ENCODE data around the gene TENM3.

Gene TENM3

GRCh38 chr4:182704077-182704476, 460.9 kb downstream of the TENM3 start:
- DNase-seq = no peak

DNA sequence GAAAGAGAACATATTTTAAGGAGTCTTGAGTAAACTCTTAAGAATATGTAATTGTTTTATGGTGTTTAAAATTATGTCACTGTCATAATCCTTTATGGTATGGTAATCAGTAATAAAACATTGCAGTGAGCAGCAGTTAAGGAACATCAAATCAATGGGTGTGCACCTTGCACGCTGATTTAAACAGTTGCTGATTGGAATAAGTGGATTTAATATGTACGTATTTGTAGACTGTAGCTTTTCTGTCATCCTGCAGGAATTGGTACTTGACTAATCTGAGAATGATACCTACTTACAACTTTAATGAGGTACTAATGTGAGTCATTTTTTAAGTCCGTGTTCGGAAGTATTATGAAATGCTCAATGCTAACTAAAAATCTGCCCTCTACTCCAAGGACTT, 461.7 kb downstream of the TENM3 start:
- DNase-seq = no peak

DNA sequence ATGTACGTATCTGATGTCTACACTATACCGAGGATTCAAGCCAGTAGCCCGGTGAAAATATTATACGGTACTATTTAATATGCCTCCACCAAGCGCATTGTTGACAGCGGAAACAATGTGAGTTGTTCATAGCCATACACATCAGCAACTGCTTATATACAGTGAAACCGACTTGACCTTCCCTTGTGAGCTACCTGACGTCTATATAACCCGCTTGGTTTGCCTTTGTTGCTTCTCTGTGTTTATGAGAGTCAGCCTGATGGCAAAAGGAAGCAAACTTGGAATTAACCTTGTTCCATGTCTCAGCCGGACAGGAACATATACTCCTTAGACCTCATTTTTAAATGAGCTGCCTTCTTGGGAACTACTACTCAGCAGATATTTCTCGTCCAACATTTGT, 462.2 kb downstream of the TENM3 start:
- DNase-seq = no peak

GRCh38 chr4:182711211-182711610, 468.0 kb downstream of the TENM3 start:
- no peak for DNase-seq

GRCh38 chr4:182715548-182715947, 472.3 kb downstream of the TENM3 start:
- no peak for DNase-seq

DNA sequence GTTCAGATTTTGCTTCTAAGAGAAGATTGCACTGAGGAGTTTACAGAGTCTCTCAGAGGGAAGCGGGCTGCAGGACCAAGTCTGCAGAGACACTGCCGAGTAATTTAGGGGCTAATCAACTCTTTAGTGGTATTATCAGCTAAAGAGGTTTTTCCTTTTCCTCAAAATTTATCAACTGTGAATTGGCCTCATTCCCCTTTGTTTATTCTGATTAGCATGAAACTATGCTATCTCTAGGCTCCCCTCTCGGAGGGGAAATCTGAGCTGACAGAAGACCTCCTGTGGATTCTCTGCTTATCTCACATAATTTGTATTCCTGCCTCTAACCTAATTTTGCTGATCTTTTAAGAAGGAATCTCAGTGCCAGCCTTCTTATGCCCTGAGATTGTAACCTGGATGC, 473.0 kb downstream of the TENM3 start:
- no peak for DNase-seq

- DNase-seq = no peak
Observed at GRCh38 chr4:182717788-182718583, 474.8 kb downstream of the TENM3 start.

DNA sequence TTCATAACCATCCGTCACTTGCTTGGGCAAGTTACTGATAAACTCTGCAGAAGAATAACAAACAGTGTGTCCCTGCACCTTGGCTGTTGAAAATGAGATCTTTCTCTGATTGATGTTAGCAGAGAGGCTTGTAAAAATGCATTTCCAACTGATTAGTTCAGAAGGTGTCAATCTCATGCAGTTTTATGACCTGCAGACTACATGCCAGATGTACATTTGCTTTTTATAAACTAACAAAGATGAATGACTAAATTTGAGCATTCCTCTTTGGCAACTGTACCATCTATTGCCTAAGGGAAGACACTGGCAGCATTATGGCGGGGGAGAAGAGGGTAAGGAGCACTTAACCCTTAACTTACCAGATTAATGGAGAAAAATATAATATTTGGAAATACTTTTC, 481.2 kb downstream of the TENM3 start:
- no peak for DNase-seq

GRCh38 chr4:182729516-182729915, 486.3 kb downstream of the TENM3 start:
- no peak for DNase-seq

DNA sequence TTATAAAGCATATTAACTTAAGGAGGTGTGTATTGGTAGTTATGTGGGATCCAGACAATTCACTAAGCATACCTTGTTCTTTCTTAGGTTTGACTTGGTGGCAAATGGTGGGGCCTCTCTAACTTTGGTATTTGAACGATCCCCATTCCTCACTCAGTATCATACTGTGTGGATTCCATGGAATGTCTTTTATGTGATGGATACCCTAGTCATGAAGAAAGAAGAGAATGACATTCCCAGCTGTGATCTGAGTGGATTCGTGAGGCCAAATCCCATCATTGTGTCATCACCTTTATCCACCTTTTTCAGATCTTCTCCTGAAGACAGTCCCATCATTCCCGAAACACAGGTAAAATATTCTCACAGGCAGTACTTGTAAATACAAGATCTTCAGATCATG, 487.6 kb downstream of the TENM3 start:
- no peak for DNase-seq

GRCh38 chr4:182736207-182736606, 493.0 kb downstream of the TENM3 start:
- no peak for DNase-seq

- DNase-seq = no peak
Observed at GRCh38 chr4:182738283-182739047, 495.3 kb downstream of the TENM3 start.

DNA sequence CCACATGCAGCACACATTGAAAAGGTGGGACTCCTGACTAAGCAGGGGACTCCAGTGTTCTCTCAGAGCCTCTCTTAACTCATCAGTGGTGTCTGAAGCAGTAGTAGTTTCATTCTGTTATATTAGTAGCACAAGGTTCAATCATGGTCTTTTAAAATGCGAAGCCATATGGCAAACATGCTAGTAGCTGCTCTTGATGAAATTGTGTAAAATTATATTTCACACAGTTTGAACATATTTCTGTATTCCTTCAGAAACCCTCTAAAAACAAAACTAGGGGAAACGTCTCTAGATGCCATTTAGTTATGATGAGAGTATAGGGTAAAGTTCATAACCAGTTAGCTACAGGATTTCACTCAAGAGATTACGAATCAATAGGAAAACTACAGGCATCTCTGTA, 497.1 kb downstream of the TENM3 start:
- DNase-seq = no peak

DNA sequence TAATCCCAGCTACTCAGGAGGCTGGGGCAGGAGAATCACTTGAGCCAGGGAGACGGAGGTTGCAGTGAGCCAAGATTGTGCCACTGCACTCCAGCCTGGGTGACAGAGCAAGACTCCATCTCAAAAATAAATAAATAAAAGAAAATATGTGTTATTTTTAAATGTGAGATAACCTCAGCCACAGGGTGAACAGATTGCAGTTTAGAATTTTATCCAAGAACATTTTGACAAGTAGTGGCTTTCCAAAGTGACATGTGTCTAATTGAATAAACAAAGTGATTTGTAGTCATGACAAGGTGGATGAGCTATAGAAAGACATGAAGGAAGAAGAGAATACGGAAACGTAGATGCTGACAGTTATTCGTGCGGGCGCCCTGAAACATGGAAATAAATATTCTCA, 497.9 kb downstream of the TENM3 start:
- DNase-seq = no peak

GRCh38 chr4:182741914-182742313, 498.7 kb downstream of the TENM3 start:
- DNase-seq = no peak

DNA sequence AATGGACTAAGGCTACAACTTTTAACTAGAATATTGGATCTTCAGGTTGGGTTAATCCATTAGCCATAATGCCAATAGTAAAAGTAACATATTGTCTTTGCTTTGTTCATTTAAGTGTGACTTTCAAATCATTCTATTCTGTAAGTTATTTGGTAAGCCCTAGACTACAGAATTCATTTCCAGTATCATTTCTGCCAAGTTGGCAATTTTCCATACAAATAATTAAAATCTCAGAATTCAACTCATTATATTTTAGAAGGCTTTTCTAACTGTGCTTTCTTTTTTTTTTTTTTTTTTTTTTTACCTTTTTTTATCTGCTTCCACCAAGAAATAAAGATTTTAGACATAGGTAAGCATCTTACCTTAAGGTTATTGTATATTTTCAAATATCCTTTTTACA, 500.6 kb downstream of the TENM3 start:
- DNase-seq = no peak

GRCh38 chr4:182745237-182745636, 502.0 kb downstream of the TENM3 start:
- no peak for DNase-seq

DNA sequence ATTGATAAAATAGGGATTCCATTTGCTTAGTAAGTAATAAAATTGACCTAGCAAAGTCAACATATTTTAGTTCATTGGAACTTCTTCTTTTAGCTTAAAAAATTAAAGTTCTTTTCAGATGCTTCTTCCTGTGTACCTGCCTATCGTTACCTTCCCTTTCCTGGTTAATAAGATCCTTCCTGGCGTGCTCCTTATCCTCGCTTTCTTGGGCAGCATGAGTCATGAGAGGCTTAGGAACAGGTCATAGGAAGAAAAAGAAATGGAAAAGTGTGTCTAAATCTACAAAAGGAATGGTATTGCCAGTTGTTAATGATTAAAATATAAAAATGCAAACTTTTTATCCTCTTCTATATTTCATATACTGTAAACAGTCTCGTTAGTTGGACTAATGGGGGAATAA, 503.7 kb downstream of the TENM3 start:
- no peak for DNase-seq

- DNase-seq = no peak
Observed at GRCh38 chr4:182748283-182748682, 505.1 kb downstream of the TENM3 start.

DNA sequence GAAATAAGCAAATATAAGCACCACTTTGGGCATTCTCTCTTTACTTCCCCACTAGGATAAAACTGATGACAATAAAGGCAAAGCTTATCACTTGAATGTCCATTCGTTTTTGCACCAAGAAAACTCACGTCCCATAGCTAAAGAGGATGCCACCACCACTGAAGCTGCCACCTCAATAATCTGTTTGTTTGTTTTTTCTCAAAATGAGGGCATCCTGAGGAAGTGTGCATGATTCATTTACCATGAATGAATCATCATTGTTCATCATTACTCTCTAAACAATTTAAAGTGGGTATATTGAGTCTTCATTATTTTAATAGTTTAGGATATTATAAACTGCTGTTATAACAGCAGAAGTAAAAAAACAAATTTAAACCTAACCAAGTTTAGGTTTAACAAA, 505.7 kb downstream of the TENM3 start:
- no peak for DNase-seq

GRCh38 chr4:182749667-182750167, 506.5 kb downstream of the TENM3 start:
- no peak for DNase-seq

GRCh38 chr4:182752158-182752910, 509.1 kb downstream of the TENM3 start:
- DNase-seq = no peak

- no peak for DNase-seq
Observed at GRCh38 chr4:182754895-182755294, 511.7 kb downstream of the TENM3 start.

Data from stimulated activated CD4-positive, alpha-beta T cell treated with anti-CD3 and anti-CD28 coated beads, Interleukin-4, amount 100 ng/mL, for 24 hours (primary cell).